ENCODE results near the gene MAS1. TPM values are rescaled to one million over a fixed set of nuclear protein-coding genes. Genes with fewer than 3 reads are reported as not detected.

Gene MAS1
- total and polyA plus RNA-seq, 2 donors (not counting 3 experiments of a cell fraction or from before 2014, with no cell fraction given) = not detected

GRCh38 chr6:159919011-159919511 lies 28.3 kb downstream of the MAS1 start:
- no peaks in the 10 kb centered on the region for H3K36me3 ChIP-seq (ENCODE audit: control insufficient read depth in 2 of 2, extremely low read depth in 1 of 2, insufficient read depth in 2 of 2, low read length in 2 of 2)
- ChIA-PET CTCF (no interaction called here), POLR2A (no interaction called here)
- no peaks in the 10 kb centered on the region for H3K79me2 ChIP-seq (ENCODE audit: control insufficient read depth, insufficient read depth, low read length)
- no peak for FAIRE-seq
- no peaks in the 10 kb centered on the region for H4K20me1 ChIP-seq (replicated peaks; ENCODE audit: control insufficient read depth, extremely low read depth, insufficient read depth, low read length)
- H3K9ac ChIP-seq (replicated peaks; ENCODE audit: extremely low read depth, insufficient read depth, low read length) = no peak overlapping the region
- no peaks in the 10 kb centered on the region for H3K9me1 ChIP-seq (replicated peaks; ENCODE audit: control insufficient read depth, extremely low read depth, insufficient read depth, low read length)
- intact Hi-C loops (cut with micrococcal nuclease) = no loop called here
- H3K4me2 ChIP-seq (ENCODE audit: insufficient read depth, low read length) = no peak overlapping the region
- H3K27me3 ChIP-seq (ENCODE audit: control insufficient read depth in 2 of 2, insufficient read depth in 2 of 2, low read length in 2 of 2) = no peaks in the 10 kb centered on the region
- BruUV-seq (replicated peaks) = no TSS peak
- DNase-seq (ENCODE audit: low read depth, low spot score) = no peak
- no peaks in the 10 kb centered on the region for H3K4me1 ChIP-seq (ENCODE audit: control insufficient read depth, extremely low read depth, insufficient read depth, low read length)
- no peak overlapping the region for H2AFZ ChIP-seq (ENCODE audit: low read depth, low read length)
- no peak overlapping the region for H3K27ac ChIP-seq (ENCODE audit: insufficient read depth, low read depth, low read length)
- dilution Hi-C loops (cut with MboI; ENCODE audit: extremely low pct_ligation_motif_present, low sequenced_read_pairs) = no loop called here
- TF ChIP-seq MYC (IDR thresholded peaks at IDR 0.05; ENCODE audit: low read depth, low read length) (no peak), CTCF (IDR thresholded peaks at IDR 0.05; ENCODE audit: extremely low read depth in 1 of 2, insufficient read depth in 1 of 2, low read depth in 1 of 2, low read length in 2 of 2) (no peak), FOS (IDR thresholded peaks at IDR 0.05; ENCODE audit: borderline replicate concordance, insufficient read depth, low read length) (no peak), JUN (IDR thresholded peaks at IDR 0.05; ENCODE audit: borderline replicate concordance, insufficient read depth, insufficient read length, low read depth) (no peak), POLR2A (IDR thresholded peaks at IDR 0.05; ENCODE audit: low read depth, low read length) (no peak), GATA2 (IDR thresholded peaks at IDR 0.05; ENCODE audit: insufficient read depth, insufficient read length, low read depth, low read length) (no peak), MAX (IDR thresholded peaks at IDR 0.05; ENCODE audit: insufficient read depth, insufficient read length) (no peak), POLR2AphosphoS5 (IDR thresholded peaks at IDR 0.05; ENCODE audit: insufficient read depth, low read depth, low read length) (no peak), EZH2 (IDR thresholded peaks at IDR 0.05; ENCODE audit: borderline replicate concordance, low read depth, low read length, severe bottlenecking) (no peak)
- H3K4me3 ChIP-seq (replicated peaks in 1 of 3; ENCODE audit: insufficient read depth in 1 of 3, low read depth in 1 of 3, low read length in 3 of 3) = no peak overlapping the region
- no peaks in the 10 kb centered on the region for H3K9me3 ChIP-seq (replicated peaks; ENCODE audit: control insufficient read depth, insufficient read depth, low read length)
